DOHH2 (cell line): Measurements from ENCODE around the gene HOXA2.

Experiments used
- H3F3A ChIP-seq: fragments of 200-600 bp; sonication (generic), shearing (Covaris generic); 2 replicates; pipeline ENCODE4 v1.6.0; 2016; ENCODE audit warnings: antibody characterized with exemption, mild to moderate bottlenecking; ENCODE audit not compliant: control insufficient read depth, insufficient read depth
- H3K27ac ChIP-seq: fragments of 200-600 bp; sonication (generic); 2 replicates; pipeline ENCODE4 v1.5.1; 2014; ENCODE audit warnings: low read depth, mild to moderate bottlenecking, low read length, moderate library complexity
- H3K27me3 ChIP-seq: fragments of 200-600 bp; sonication (generic); 2 replicates; pipeline ENCODE4 v1.6.1; 2014; ENCODE audit warnings: mild to moderate bottlenecking, low read length, mixed read lengths; ENCODE audit not compliant: control insufficient read depth
- H3K36me3 ChIP-seq: fragments of 200-600 bp; sonication (generic); 2 replicates; pipeline ENCODE4 v1.6.1; 2014; ENCODE audit warnings: mild to moderate bottlenecking, low read length, moderate library complexity, mixed read lengths; ENCODE audit not compliant: control insufficient read depth
- H3K4me1 ChIP-seq: fragments of 200-600 bp; sonication (generic); 2 replicates; pipeline ENCODE4 v1.6.1; 2014; ENCODE audit warnings: mild to moderate bottlenecking, low read length, mixed read lengths; ENCODE audit not compliant: control insufficient read depth
- H3K4me2 ChIP-seq: fragments of 200-600 bp; sonication (generic); 2 replicates; pipeline ENCODE4 v1.6.0; 2014; ENCODE audit warnings: mild to moderate bottlenecking, low read length, moderate library complexity
- H3K4me3 ChIP-seq: fragments of 200-600 bp; sonication (generic); 2 replicates; pipeline ENCODE4 v1.5.1; 2014; ENCODE audit warnings: mild to moderate bottlenecking, low read length, mixed read lengths
- H3K79me2 ChIP-seq: fragments of 200-600 bp; sonication (generic); 2 replicates; pipeline ENCODE4 v1.6.1; 2014; ENCODE audit warnings: mild to moderate bottlenecking, low read length, mixed read lengths; ENCODE audit not compliant: control insufficient read depth
- H3K9me2 ChIP-seq: fragments of 200-600 bp; sonication (generic); replicated peaks from 2 replicates; pipeline ENCODE4 v1.6.1; 2014; ENCODE audit warnings: mild to moderate bottlenecking, low read length, mixed read lengths; ENCODE audit not compliant: control insufficient read depth
- H3K9me3 ChIP-seq: fragments of 200-600 bp; sonication (generic); 2 replicates; pipeline ENCODE4 v1.6.1; 2014; ENCODE audit warnings: antibody characterized with exemption, low read length, mixed read lengths; ENCODE audit not compliant: control insufficient read depth, insufficient read depth
- H4K20me1 ChIP-seq: fragments of 200-600 bp; sonication (generic); 2 replicates; pipeline ENCODE4 v1.6.0; 2014; ENCODE audit warnings: low read depth, mild to moderate bottlenecking, antibody characterized with exemption, low read length, moderate library complexity; ENCODE audit not compliant: control insufficient read depth, insufficient read depth
- CTCF ChIP-seq: fragments of 200-600 bp; sonication (generic); IDR thresholded peaks from one replicate; pipeline ENCODE4 v1.5.1; 2014; ENCODE audit warnings: antibody characterized with exemption, mild to moderate bottlenecking, low read depth, low read length; ENCODE audit not compliant: poor library complexity, severe bottlenecking
- EZH2phosphoT487 ChIP-seq: fragments of 200-600 bp; sonication (generic); IDR thresholded peaks from 2 replicates; pipeline ENCODE4 v1.6.1; 2017; ENCODE audit warnings: borderline replicate concordance, mild to moderate bottlenecking, antibody characterized with exemption, low read length, moderate library complexity, mixed read lengths

The HOXA2 gene

GRCh38 chr7:27088002-27088922 is 14.2 kb downstream of the HOXA2 start:
- TF ChIP-seq CTCF, result no peak
- TF ChIP-seq EZH2phosphoT487, result no peak
- peaks cover 28% of the 10 kb centered on the region for H3K27me3 ChIP-seq

GRCh38 chr7:27083646-27084045 is 18.8 kb downstream of the HOXA2 start:
- H3F3A ChIP-seq, result no peaks in the 10 kb centered on the region
- no peaks in the 10 kb centered on the region for H4K20me1 ChIP-seq
- H3K9me2 ChIP-seq, result no peaks in the 10 kb centered on the region
- H3K27ac ChIP-seq, result no peak overlapping the region
- no peak overlapping the region for H3K4me3 ChIP-seq
- no peak overlapping the region for H3K4me2 ChIP-seq
- H3K9me3 ChIP-seq, result no peaks in the 10 kb centered on the region
- TF ChIP-seq CTCF (no peak), EZH2phosphoT487 (no peak)
- H3K4me1 ChIP-seq, result no peaks in the 10 kb centered on the region
- no peaks in the 10 kb centered on the region for H3K36me3 ChIP-seq
- H3K79me2 ChIP-seq, result no peaks in the 10 kb centered on the region
- H3K27me3 ChIP-seq, result no peaks in the 10 kb centered on the region

More at GRCh38 chr7:27088002-27088922, 14.2 kb downstream of the HOXA2 start:
- no peaks in the 10 kb centered on the region for H4K20me1 ChIP-seq
- H3F3A ChIP-seq, result no peaks in the 10 kb centered on the region
- H3K79me2 ChIP-seq, result no peaks in the 10 kb centered on the region
- H3K4me2 ChIP-seq, result no peak overlapping the region
- H3K4me3 ChIP-seq, result no peak overlapping the region
- peaks cover 14% of the 10 kb centered on the region for H3K4me1 ChIP-seq
- no peaks in the 10 kb centered on the region for H3K9me3 ChIP-seq
- H3K36me3 ChIP-seq, result no peaks in the 10 kb centered on the region
- H3K27ac ChIP-seq, result no peak overlapping the region
- no peaks in the 10 kb centered on the region for H3K9me2 ChIP-seq

GRCh38 chr7:27082171-27082570 is 20.3 kb downstream of the HOXA2 start:
- no peak overlapping the region for H3K27ac ChIP-seq
- H3F3A ChIP-seq, result no peaks in the 10 kb centered on the region
- no peaks in the 10 kb centered on the region for H4K20me1 ChIP-seq
- TF ChIP-seq CTCF (no peak), EZH2phosphoT487 (no peak)
- no peaks in the 10 kb centered on the region for H3K27me3 ChIP-seq
- H3K36me3 ChIP-seq, result no peaks in the 10 kb centered on the region
- no peaks in the 10 kb centered on the region for H3K4me1 ChIP-seq
- H3K79me2 ChIP-seq, result no peaks in the 10 kb centered on the region
- no peak overlapping the region for H3K4me3 ChIP-seq
- H3K4me2 ChIP-seq, result no peak overlapping the region
- H3K9me3 ChIP-seq, result no peaks in the 10 kb centered on the region
- H3K9me2 ChIP-seq, result no peaks in the 10 kb centered on the region
